COLO668 (cell line): ENCODE results near the gene MYRFL.
A peak's percentile ranks its signal among the peaks of the same experiment; 100 is the strongest.

ENCODE experiments used
- DNase-seq: peaks from one replicate; lab custom pipeline; 2025; ENCODE audit not compliant: unreplicated experiment; lab: John Stamatoyannopoulos, UW

Gene MYRFL

GRCh38 chr12:69896653-69897381 lies 71.8 kb downstream of the MYRFL start:
- no peak for DNase-seq

DNA sequence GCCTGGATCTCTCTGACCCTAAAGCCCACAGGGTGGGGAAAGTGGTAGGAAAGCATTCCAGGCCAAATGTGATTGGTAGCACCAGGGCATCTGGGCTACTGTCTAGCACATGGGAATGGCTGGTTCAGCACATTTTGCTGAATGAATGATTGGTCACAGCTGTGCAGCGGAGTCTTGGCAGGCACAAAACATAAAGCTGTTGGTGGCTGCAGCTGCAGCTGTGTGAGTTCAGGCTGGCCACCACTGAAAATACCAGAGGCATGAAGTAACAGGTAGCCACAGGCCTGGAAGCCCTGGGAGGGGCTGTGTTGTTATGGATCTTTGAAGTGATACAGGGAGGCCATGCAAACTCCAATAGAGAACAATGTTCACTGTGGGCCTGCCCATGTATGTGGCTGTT lies 72.7 kb downstream of the MYRFL start:
- DNase-seq = no peak

GRCh38 chr12:69898236-69898635 lies 73.2 kb downstream of the MYRFL start:
- no peak for DNase-seq

GRCh38 chr12:69900720-69901131 lies 75.7 kb downstream of the MYRFL start:
- peak; percentile 78 for DNase-seq

DNA sequence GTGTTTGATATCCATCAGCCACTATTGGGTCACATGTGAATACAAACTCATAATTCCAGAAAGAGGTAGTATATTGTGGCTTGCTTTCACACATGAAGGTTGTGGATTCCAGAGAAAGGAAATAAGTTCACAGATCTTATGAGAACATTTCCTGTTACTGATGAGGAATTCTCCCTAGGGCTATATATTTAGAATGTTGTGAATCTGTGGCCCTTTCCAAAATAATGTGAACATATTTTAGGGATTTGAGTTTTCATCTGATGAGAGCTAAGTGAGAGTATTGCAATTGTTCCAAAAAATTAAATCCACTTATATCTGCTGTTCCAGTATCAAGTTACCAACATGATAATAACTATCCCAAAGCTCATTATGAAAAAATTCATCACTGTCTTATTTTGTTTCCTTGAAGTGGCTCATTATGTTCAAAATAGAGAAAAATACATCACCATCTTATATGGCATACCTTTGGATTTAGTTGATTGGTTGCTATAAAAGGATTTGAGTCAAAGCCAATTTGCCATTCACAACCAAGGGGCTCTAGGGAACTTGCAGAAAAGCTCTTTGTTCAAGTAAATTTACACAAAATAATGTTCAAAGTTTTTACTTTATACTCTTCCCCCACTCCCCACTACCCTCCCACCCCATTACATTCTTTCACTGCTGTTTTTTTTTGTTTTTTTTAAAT lies 76.3 kb downstream of the MYRFL start:
- no peak for DNase-seq

DNA sequence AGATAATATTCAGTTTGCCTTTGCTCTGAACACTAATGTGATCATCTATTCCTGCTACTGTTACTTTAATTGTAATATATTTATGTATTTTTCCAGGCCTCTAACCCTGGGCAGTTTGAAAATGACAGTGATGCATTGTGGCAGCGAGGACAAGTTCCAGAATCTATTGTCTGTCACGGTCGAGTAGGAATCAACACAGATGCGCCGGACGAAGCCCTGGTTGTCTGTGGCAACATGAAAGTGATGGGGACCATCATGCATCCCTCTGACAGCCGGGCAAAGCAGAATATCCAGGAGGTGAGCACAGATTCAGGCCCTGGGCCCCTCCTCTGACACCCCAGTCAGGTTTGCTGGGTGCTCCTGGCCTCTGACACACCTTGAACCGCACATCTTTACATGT lies 78.5 kb downstream of the MYRFL start:
- DNase-seq = peak; percentile 55

DNA sequence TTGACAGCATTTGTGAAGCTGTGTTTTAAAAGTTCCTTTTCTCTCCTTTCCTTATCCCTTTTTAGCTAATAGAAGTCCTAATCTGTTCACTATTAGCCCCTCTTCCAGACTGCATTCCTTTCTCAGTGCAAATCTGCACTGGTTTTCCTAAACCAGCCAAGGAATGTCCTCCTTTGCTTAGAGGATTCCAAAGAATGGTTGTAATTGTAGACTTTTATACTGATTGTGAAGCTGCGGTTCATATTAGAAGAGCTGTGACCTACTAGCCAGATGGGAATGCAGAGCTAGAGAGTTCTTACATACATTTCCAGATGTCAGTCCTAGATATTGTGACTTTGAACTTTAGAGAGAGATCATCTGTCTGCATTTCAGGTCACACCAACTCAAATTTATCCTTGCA lies 79.8 kb downstream of the MYRFL start:
- no peak for DNase-seq

DNA sequence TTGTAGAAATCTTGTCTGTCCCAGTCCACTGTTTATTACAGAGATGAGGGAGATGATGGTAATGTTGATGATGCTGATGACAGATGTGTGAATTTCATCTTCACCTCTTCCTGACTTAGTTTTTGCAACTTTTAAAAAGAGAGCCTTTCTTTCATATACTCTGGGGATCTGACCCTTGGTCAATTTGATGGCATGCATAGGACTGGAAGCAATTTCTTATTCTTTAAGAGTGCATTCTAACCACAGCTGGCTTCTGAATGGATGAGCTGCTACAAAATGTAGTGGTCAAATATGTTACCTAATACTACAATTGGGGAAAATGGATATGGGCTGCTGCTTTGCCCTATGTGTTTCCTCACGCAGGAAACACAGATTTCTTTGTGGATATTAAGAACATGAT lies 80.8 kb downstream of the MYRFL start:
- DNase-seq = no peak

GRCh38 chr12:69906411-69907216 lies 81.6 kb downstream of the MYRFL start:
- no peak for DNase-seq

- no peak for DNase-seq
Measured at GRCh38 chr12:69908203-69908602, 83.2 kb downstream of the MYRFL start.

GRCh38 chr12:69910694-69911093 lies 85.7 kb downstream of the MYRFL start:
- no peak for DNase-seq

- no peak for DNase-seq
Measured at GRCh38 chr12:69913526-69913925, 88.5 kb downstream of the MYRFL start.

DNA sequence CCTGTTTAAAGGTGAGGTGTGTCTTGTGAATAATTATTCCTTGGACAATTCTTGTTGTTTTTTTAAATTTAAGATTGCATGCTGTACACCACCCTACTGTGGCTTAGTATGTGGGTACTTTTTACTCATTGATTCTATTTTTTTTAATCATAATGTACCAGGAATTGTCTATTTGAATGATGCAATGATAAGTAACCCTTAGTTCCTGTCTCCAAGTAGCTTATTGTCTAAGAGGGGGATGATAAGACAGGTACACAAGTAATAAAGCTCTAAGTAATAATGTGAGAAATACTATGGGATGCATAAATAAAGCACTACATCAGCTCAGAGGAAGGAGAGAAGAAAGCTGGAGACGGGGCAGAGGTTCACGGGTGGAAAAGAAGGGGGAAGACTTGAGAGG lies 90.9 kb downstream of the MYRFL start:
- no peak for DNase-seq

- no peak for DNase-seq
Measured at GRCh38 chr12:69916544-69917235, 91.7 kb downstream of the MYRFL start.

GRCh38 chr12:69918287-69918686 lies 93.3 kb downstream of the MYRFL start:
- no peak for DNase-seq

- DNase-seq = no peak
Measured at GRCh38 chr12:69919495-69919894, 94.5 kb downstream of the MYRFL start.

DNA sequence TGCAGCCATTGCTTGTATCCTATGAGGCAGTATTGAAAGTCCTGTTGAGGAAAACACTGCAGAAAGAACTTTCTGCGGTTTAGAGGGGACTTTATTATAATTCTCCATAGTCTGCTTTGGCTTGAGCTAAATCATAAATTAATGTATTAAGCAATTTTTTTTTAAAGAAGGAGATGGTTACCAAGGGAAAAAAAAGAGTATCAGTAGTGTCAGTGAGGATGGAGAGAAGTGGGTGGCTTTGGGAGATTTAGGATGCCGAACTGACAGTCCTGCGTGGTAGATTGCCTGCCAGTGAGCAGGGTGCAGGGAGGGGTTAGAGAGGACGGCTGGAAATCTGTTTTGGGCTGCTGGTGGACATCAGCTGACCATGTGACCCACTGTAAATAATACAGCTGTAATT lies 96.8 kb downstream of the MYRFL start:
- no peak for DNase-seq

DNA sequence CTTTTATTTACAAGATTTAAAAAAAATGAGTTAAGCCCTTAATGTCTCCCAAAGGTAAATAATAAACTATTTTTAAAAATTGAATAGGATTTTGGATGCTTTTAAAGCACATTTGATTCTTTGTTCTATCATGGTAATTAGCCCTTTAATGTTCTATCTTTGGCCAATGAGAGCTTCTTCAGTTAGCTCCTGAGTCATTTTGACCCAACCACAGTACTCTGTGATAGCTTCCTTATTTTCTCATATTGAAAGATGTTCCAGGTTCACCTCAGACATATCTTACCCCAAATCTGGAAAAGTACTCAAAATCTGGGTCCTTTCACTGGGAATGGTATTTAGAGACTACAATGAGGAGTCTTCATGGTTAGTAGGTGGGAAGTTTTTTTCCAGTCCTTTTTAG lies 98.0 kb downstream of the MYRFL start:
- DNase-seq = no peak

GRCh38 chr12:69925291-69925690 lies 100.3 kb downstream of the MYRFL start:
- DNase-seq = no peak

- no peak for DNase-seq
Measured at GRCh38 chr12:69927164-69927563, 102.1 kb downstream of the MYRFL start.

DNA sequence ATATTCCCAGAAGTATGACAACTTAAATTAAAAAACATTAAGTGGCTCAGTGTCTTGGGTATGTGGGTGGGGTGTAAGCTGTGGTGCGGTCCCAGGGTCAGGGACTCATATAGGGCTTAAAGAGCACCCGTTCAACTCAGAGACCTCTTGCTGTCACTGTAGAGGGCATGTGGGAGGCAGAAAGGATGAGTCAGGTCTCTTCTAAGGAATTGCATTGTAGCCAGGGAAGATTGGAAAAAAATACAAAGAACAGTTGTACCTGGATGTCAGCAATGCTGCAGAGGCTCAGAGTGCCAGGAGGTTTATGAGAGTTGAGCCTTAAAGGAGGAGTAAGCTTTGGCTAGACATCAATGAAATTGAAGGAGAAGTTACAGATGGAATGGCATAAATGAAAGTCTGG lies 104.1 kb downstream of the MYRFL start:
- no peak for DNase-seq
